ENCODE results near the gene ARHGEF12. TPM values are rescaled to one million over a fixed set of nuclear protein-coding genes. Genes with fewer than 3 reads are reported as not detected.

The ARHGEF12 gene
- total and polyA plus RNA-seq, 10 of the 15 experiments (the other 5 are each of a cell fraction or from before 2014, with no cell fraction given): 2.7 to 40.8 (median 20.9) TPM

DNA sequence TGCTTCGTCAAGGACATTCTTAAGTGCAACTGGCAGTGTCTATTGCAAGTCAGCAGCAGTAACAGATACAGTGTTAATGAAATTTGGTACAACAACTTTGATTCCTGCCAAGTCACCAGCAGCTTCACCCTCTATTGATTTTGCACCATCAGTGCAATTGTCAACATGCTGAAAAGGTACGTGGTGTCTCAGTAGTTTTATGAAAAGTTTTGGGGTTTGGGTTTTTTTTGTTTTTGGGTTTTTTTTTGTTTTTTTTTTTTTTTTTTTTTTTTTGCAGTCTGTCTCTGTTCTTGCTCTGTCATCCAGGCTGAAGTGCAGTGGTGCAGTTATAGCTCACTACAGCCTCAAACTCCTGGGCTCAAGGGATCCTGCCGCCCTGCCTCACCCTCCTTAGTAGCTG, 156.3 kb downstream of the ARHGEF12 start:
- FAIRE-seq: no peak
- TF ChIP-seq ZNF384 (IDR thresholded peaks at IDR 0.05; ENCODE audit: borderline replicate concordance, low read depth, low read length) (peak; percentile 75), ATF7 (IDR thresholded peaks at IDR 0.05; ENCODE audit: low read depth) (no peak)
- ChIA-PET CTCF (no interaction called here), RAD21 (ENCODE audit: unreplicated experiment) (interaction anchor here (0.6 kb wide), 1 partner anchor 104 kb away, joined by 3 read pairs; no protein-coding TSS in a partner anchor), POLR2A (interaction anchor here (0.6 kb wide), 1 partner anchor 97 kb away, joined by 3 read pairs; no protein-coding TSS in a partner anchor), SMC1A (ENCODE audit: uncharacterized antibody, unreplicated experiment) (interaction anchor here (1.3 kb wide), 1 partner anchor 22 kb away, joined by 3 read pairs; no protein-coding TSS in a partner anchor)
- ATAC-seq: peak; percentile 15; the same call in 1 of the 3 replicates
- H3K4me2 ChIP-seq (ENCODE audit: control insufficient read depth, insufficient read depth): no peak overlapping the region
- H4K20me1 ChIP-seq (ENCODE audit: control insufficient read depth, insufficient read depth): no peaks in the 10 kb centered on the region
- H3K4me1 ChIP-seq (ENCODE audit: control insufficient read depth, insufficient read depth, low read length): no peaks in the 10 kb centered on the region
- no peaks in the 10 kb centered on the region for H3K27me3 ChIP-seq (replicated peaks in 1 of 2; ENCODE audit: control insufficient read depth in 2 of 2, insufficient read depth in 2 of 2, low read length in 1 of 2)
- in situ Hi-C loops (cut with MboI) (no loop called here), intact Hi-C loops (cut with micrococcal nuclease; ENCODE audit: unreplicated experiment) (no loop called here)
- H3K27ac ChIP-seq (ENCODE audit: control insufficient read depth, insufficient read depth): no peak overlapping the region
- H3K9ac ChIP-seq (ENCODE audit: control insufficient read depth, insufficient read depth, low read length): no peak overlapping the region
- no peak for DNase-seq (ENCODE audit: low read depth, low spot score)
- H3K79me2 ChIP-seq (ENCODE audit: control insufficient read depth, insufficient read depth, low read length): no peaks in the 10 kb centered on the region
- no TSS peak for BruUV-seq (replicated peaks)
- H2AFZ ChIP-seq (ENCODE audit: control insufficient read depth, low read depth, low read length): no peak overlapping the region
- WGBS (ENCODE audit: insufficient coverage, insufficient replicate concordance, low lambda C conversion rate, missing lambda C conversion rate): 63% methylated on average over 3 of the region's 3 CpGs
- no peak overlapping the region for H3K4me3 ChIP-seq
- H3K9me3 ChIP-seq (replicated peaks; ENCODE audit: control insufficient read depth, insufficient read depth, low read length): no peaks in the 10 kb centered on the region
- H3K36me3 ChIP-seq (ENCODE audit: control insufficient read depth in 2 of 2, insufficient read depth in 2 of 2, low read length in 1 of 2): no peaks in the 10 kb centered on the region

DNA sequence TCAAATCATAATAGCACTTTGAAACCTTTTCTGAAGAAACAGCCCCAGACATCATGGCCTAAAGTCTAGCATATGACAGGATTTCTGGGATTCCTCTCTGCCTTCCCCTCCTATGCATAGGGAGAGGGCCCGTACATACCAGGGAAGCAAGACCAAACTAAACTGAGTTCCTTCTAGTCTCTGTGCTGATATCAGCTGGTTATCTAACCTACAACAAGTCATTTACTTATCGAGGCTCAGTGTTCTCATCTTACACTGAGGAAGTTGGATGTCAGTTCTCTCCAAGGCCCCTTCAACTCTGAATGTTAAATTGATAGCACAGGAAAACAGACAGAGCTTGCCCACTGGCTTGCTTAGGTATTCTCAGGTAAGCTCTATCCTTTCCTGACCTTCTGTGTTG, 158.4 kb downstream of the ARHGEF12 start:
- BruUV-seq (replicated peaks): no TSS peak
- no peaks in the 10 kb centered on the region for H3K79me2 ChIP-seq (ENCODE audit: control insufficient read depth, insufficient read depth, low read length)
- no peak overlapping the region for H3K4me2 ChIP-seq (ENCODE audit: control insufficient read depth, insufficient read depth)
- TF ChIP-seq CBX3 (IDR thresholded peaks at IDR 0.05; ENCODE audit: borderline replicate concordance, low read depth) (no peak), RAD21 (IDR thresholded peaks at IDR 0.05; ENCODE audit: insufficient read depth, low read depth, low read length) (no peak)
- no peak overlapping the region for H3K27ac ChIP-seq (ENCODE audit: control insufficient read depth, insufficient read depth)
- peaks cover 3% of the 10 kb centered on the region; the same call in 1 of the 2 replicates for H3K4me1 ChIP-seq (ENCODE audit: control insufficient read depth, insufficient read depth, low read length)
- ChIA-PET POLR2A (interaction anchor here (0.7 kb wide), 1 partner anchor 9 kb away, joined by 3 read pairs; no protein-coding TSS in a partner anchor), CTCF (interaction anchor here (0.8 to 1.5 kb wide), 3 partner anchors 159 to 162 kb away, joined by 3 to 5 read pairs (median 3); no protein-coding TSS in a partner anchor), SMC1A (ENCODE audit: uncharacterized antibody, unreplicated experiment) (interaction anchor here (1.0 kb wide), 2 partner anchors 13 to 158 kb away, joined by 3 read pairs; partner anchors contain the start of gene ARHGEF12), RAD21 (ENCODE audit: unreplicated experiment) (interaction anchor here (1.0 kb wide), 2 partner anchors 155 to 160 kb away, joined by 3 to 4 read pairs; no protein-coding TSS in a partner anchor)
- WGBS (ENCODE audit: insufficient coverage, insufficient replicate concordance, low lambda C conversion rate, missing lambda C conversion rate): 77% methylated on average over 2 of the region's 2 CpGs
- ATAC-seq (no peak), FAIRE-seq (no peak), DNase-seq (ENCODE audit: low read depth, low spot score) (no peak)
- H3K9ac ChIP-seq (ENCODE audit: control insufficient read depth, insufficient read depth, low read length): no peak overlapping the region
- no peak overlapping the region for H3K4me3 ChIP-seq
- H3K36me3 ChIP-seq (ENCODE audit: control insufficient read depth in 2 of 2, insufficient read depth in 2 of 2, low read length in 1 of 2): no peaks in the 10 kb centered on the region
- no peaks in the 10 kb centered on the region for H3K9me3 ChIP-seq (replicated peaks; ENCODE audit: control insufficient read depth, insufficient read depth, low read length)
- in situ Hi-C loops (cut with MboI) (no loop called here), intact Hi-C loops (cut with micrococcal nuclease; ENCODE audit: unreplicated experiment) (no loop called here)
- no peaks in the 10 kb centered on the region for H3K27me3 ChIP-seq (replicated peaks in 1 of 2; ENCODE audit: control insufficient read depth in 2 of 2, insufficient read depth in 2 of 2, low read length in 1 of 2)
- no peaks in the 10 kb centered on the region for H4K20me1 ChIP-seq (ENCODE audit: control insufficient read depth, insufficient read depth)
- no peak overlapping the region for H2AFZ ChIP-seq (ENCODE audit: control insufficient read depth, low read depth, low read length)
